WI38 (cell line): Measurements from ENCODE around the gene CHAC2.
"Not testable (repeated sequence)": the region's sequence is repeated elsewhere in the genome, so short reads cannot be mapped to it uniquely, and the experiment has no call there.

Experiments
- H3K4me3 ChIP-seq: 2 replicates; pipeline ENCODE4 v1.5.1; 2011; ENCODE audit warnings: low read depth, mild to moderate bottlenecking, control low read depth, low read length
- TF ChIP-seq, protein P1 (sequence below): IDR thresholded peaks from 2 replicates; pipeline ENCODE4 v1.5.1; 2012; ENCODE audit warnings: low read depth, mild to moderate bottlenecking, control low read depth, low read length

The CHAC2 gene

DNA sequence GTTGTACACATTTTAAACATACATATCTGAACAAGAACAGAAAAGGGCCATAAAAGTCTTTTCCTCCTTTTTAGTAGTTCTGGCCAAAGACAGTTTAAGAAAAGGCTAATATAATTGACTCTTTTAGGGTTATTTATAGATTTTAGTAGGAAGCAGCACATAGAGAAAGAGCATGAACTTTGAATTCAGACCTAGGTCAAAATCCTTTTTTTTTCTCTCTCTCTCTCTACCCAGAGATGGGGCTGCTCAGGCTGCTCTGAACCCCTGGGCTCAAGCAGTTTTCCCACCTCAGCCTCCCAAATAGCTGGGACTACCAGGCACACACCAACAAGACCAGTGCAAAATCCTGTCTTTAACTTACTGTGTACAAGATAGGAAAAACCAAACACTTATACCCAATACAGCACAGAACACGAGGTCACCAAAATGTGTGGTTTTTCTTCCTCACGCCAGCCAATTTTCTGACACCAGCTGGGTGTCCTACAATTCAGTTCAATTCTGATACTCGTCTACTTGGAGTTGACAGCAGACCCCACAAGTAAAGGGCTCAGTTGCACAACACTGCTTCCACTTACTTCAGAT is 51.3 kb downstream of the CHAC2 start:
- no peak overlapping the region for H3K4me3 ChIP-seq
- TF ChIP-seq, protein P1, sequence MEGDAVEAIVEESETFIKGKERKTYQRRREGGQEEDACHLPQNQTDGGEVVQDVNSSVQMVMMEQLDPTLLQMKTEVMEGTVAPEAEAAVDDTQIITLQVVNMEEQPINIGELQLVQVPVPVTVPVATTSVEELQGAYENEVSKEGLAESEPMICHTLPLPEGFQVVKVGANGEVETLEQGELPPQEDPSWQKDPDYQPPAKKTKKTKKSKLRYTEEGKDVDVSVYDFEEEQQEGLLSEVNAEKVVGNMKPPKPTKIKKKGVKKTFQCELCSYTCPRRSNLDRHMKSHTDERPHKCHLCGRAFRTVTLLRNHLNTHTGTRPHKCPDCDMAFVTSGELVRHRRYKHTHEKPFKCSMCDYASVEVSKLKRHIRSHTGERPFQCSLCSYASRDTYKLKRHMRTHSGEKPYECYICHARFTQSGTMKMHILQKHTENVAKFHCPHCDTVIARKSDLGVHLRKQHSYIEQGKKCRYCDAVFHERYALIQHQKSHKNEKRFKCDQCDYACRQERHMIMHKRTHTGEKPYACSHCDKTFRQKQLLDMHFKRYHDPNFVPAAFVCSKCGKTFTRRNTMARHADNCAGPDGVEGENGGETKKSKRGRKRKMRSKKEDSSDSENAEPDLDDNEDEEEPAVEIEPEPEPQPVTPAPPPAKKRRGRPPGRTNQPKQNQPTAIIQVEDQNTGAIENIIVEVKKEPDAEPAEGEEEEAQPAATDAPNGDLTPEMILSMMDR = no peak

DNA sequence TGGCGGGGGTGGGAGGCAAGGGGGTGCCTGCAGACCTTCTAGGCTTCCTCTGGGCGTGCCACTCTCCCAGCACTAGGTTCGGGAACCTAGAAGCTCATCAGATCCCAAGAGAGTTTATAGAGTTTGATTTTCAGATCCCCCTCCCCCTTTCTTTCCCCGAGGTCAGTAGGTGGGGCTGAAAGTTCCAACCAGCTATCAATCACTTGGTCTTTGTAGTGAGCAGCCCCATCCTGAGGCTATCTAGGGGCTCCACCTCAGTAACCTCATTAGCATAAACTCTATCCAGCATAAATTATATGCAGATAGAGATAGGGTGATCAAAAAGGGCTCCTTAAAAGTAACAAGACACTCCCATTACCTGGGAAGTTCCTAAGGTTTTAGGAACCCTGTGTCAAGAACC is 52.0 kb downstream of the CHAC2 start:
- TF ChIP-seq, protein P1 = no peak
- no peak overlapping the region for H3K4me3 ChIP-seq

DNA sequence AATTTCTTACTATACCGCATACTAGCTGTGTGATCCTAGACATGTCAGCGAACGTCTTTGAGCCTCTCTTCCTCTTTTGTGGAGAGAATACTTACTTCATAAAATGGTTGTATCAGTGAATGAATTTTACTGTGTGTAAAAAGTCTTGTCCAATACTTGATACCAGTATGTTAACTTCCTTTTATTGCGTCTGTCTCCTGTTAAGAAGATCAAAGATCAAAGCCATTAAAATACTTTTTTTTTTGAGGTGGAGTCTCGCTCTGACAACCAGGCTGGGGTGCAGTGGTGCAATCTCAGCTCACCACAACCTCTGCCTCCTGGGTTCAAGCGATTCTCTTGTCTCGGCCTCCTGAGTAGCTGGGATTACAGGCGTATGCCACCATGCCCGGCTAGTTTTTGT is 52.4 kb downstream of the CHAC2 start:
- TF ChIP-seq, protein P1 = no peak
- no peak overlapping the region for H3K4me3 ChIP-seq

DNA sequence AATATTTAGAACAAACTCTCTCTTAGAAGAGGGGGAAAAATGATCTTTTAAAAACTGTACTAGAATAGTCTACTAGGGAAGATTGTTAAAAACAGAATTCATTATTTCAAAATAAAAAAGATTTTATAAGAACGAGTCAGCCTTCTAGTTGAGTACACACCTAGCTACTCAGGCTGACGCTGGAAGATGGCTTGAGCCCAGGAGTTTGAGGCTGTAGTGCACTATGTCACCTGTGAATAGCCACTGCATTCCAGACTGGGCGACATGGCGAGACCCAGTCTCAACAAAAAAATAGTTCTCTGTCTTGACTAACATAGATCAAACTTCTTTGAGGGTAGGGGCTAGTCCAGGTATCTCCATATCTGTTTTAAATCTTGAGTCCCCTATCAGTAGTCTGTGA is 53.1 kb downstream of the CHAC2 start:
- no peak overlapping the region for H3K4me3 ChIP-seq
- TF ChIP-seq, protein P1 = no peak

DNA sequence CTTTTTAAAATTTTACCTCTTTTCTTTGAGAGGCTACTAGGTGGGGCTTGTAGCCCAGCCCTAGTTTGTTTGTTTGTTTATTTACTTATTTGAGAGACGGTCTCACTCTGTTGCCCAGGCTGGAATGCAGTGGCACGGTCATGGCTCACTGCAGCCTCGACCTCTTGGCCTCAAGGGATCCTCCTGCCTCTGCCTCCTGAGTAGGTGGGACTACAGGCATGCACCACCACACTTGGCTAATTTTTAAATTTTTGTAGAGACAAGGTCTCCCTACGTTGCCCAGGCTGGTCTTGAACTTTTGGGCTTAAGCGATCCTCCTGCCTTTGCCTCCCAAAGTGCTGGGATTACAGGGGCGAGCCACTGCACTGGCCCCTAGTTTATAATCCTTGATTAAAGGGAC is 54.2 kb downstream of the CHAC2 start:
- no peak overlapping the region for H3K4me3 ChIP-seq
- TF ChIP-seq, protein P1 = no peak

DNA sequence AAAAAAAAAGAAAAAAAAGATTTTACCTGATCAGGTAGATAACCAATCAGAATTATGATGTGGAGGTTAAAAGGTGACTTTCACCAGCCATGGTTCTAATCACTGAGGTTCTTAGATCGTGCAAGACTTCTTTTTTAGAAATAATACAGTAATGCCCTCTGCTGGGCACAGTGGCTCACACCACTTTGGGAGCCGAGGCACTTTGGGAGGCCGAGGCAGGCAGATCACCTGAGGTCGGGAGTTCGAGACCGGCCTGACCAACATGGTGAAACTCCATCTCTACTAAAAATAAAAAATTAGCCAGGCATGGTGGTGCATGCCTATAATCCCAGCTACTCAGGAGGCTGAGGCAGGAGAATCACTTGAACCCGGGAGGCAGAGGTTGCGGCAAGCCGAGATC is 56.0 kb downstream of the CHAC2 start:
- H3K4me3 ChIP-seq = not testable (repeated sequence)
